Measurements from ENCODE around the gene RAD51AP2.

RAD51AP2 gene

GRCh38 chr2:17533546-17533945 lies 15.3 kb upstream of the RAD51AP2 start:
- DNase-seq (ENCODE audit: low read depth in 1 of 2, low spot score in 1 of 2), result no peak
- no peak overlapping the region for H3K4me3 ChIP-seq (replicated peaks; ENCODE audit: insufficient read depth, low read length)
- H3K27ac ChIP-seq (replicated peaks), result no peak overlapping the region
- TF ChIP-seq SPI1 (IDR thresholded peaks at IDR 0.05; ENCODE audit: borderline replicate concordance, low read depth) (no peak), CTCF (IDR thresholded peaks at IDR 0.05; ENCODE audit: insufficient read depth, low read length) (no peak)
- H3K27me3 ChIP-seq (ENCODE audit: insufficient read depth, poor library complexity, severe bottlenecking), result peaks cover 13% of the 10 kb centered on the region

GRCh38 chr2:17529771-17530170 lies 11.5 kb upstream of the RAD51AP2 start:
- H3K4me3 ChIP-seq (replicated peaks; ENCODE audit: insufficient read depth, low read length), result no peak overlapping the region
- H3K27ac ChIP-seq (replicated peaks), result no peak overlapping the region
- TF ChIP-seq POLR2AphosphoS5 (IDR thresholded peaks at IDR 0.05; ENCODE audit: low read depth), result no peak
- no peak for TF ChIP-seq SPI1 (IDR thresholded peaks at IDR 0.05; ENCODE audit: borderline replicate concordance, low read depth)
- no peak for TF ChIP-seq GABPA (IDR thresholded peaks at IDR 0.05; ENCODE audit: low read depth)
- no peak for TF ChIP-seq REST (IDR thresholded peaks at IDR 0.05; ENCODE audit: insufficient replicate concordance, low read depth)
- no peak for TF ChIP-seq CTCF (IDR thresholded peaks at IDR 0.05; ENCODE audit: insufficient read depth, low read length)
- H3K27me3 ChIP-seq (ENCODE audit: insufficient read depth, poor library complexity, severe bottlenecking), result peaks cover 2% of the 10 kb centered on the region
- DNase-seq (ENCODE audit: low read depth in 1 of 2, low spot score in 1 of 2), result no peak

- Histone ChIP-seq H3K27me3 (ENCODE audit: insufficient read depth, poor library complexity, severe bottlenecking) (peaks cover 19% of the 10 kb centered on the region), H3K27ac (replicated peaks) (no peak overlapping the region), H3K4me3 (replicated peaks; ENCODE audit: insufficient read depth, low read length) (no peak overlapping the region)
- no peak for DNase-seq (ENCODE audit: low read depth in 1 of 2, low spot score in 1 of 2)
- TF ChIP-seq SPI1 (IDR thresholded peaks at IDR 0.05; ENCODE audit: borderline replicate concordance, low read depth) (no peak), POLR2AphosphoS5 (IDR thresholded peaks at IDR 0.05; ENCODE audit: low read depth) (no peak), GABPA (IDR thresholded peaks at IDR 0.05; ENCODE audit: low read depth) (no peak), REST (IDR thresholded peaks at IDR 0.05; ENCODE audit: insufficient replicate concordance, low read depth) (no peak), CTCF (IDR thresholded peaks at IDR 0.05; ENCODE audit: insufficient read depth, low read length) (no peak)
Observed at GRCh38 chr2:17522303-17522702, 4.1 kb upstream of the RAD51AP2 start.

GRCh38 chr2:17521621-17522020 lies 3.4 kb upstream of the RAD51AP2 start:
- H3K27me3 ChIP-seq (ENCODE audit: insufficient read depth, poor library complexity, severe bottlenecking), result peaks cover 22% of the 10 kb centered on the region

More at GRCh38 chr2:17521621-17522020, 3.4 kb upstream of the RAD51AP2 start:
- Histone ChIP-seq H3K4me3 (replicated peaks; ENCODE audit: insufficient read depth, low read length) (no peak overlapping the region), H3K27ac (replicated peaks) (no peak overlapping the region)
- no peak for TF ChIP-seq POLR2AphosphoS5 (IDR thresholded peaks at IDR 0.05; ENCODE audit: low read depth)
- no peak for TF ChIP-seq REST (IDR thresholded peaks at IDR 0.05; ENCODE audit: insufficient replicate concordance, low read depth)
- no peak for TF ChIP-seq CTCF (IDR thresholded peaks at IDR 0.05; ENCODE audit: insufficient read depth, low read length)
- TF ChIP-seq GABPA (IDR thresholded peaks at IDR 0.05; ENCODE audit: low read depth), result no peak
- no peak for TF ChIP-seq SPI1 (IDR thresholded peaks at IDR 0.05; ENCODE audit: borderline replicate concordance, low read depth)
- no peak for DNase-seq (ENCODE audit: low read depth in 1 of 2, low spot score in 1 of 2)

Measured in HL-60 (cell line).